GM18526 (cell line): ENCODE results near the gene LFNG.

Source experiments
- POLR2A ChIP-seq: IDR thresholded peaks from 3 replicates; pipeline ENCODE4 v1.6.1; 2011; ENCODE audit not compliant: insufficient read length; ENCODE audit errors: extremely low read depth

Gene LFNG, protein sequence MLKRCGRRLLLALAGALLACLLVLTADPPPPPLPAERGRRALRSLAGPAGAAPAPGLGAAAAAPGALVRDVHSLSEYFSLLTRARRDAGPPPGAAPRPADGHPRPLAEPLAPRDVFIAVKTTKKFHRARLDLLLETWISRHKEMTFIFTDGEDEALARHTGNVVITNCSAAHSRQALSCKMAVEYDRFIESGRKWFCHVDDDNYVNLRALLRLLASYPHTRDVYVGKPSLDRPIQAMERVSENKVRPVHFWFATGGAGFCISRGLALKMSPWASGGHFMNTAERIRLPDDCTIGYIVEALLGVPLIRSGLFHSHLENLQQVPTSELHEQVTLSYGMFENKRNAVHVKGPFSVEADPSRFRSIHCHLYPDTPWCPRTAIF

GRCh38 chr7:2519119-2519930, at the start of gene LFNG:
Gene LFNG, plus strand, starts transcription at chr7:2519774. Its CDS starts 88 bp downstream, at chr7:2519862.
- TF ChIP-seq POLR2A = peak; percentile 94

GRCh38 chr7:2470204-2471021, 49.2 kb upstream of the LFNG start:
- TF ChIP-seq POLR2A = no peak

DNA sequence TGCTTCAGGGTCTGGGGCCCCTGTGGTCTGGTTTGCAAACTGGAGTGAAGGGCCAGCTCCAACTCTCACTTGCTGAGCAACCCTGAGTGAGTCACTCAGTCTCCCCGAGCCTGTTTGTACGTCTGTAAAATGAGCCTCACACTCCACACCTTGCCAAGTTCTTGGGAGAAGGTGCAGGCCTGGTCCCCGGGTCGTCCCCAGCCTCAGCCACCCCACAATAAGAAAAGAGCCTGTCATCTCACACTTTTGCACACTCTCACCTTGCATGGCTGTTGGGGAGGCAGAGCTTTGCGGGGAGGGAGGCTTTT, 48.6 kb upstream of the LFNG start:
- TF ChIP-seq POLR2A = no peak

DNA sequence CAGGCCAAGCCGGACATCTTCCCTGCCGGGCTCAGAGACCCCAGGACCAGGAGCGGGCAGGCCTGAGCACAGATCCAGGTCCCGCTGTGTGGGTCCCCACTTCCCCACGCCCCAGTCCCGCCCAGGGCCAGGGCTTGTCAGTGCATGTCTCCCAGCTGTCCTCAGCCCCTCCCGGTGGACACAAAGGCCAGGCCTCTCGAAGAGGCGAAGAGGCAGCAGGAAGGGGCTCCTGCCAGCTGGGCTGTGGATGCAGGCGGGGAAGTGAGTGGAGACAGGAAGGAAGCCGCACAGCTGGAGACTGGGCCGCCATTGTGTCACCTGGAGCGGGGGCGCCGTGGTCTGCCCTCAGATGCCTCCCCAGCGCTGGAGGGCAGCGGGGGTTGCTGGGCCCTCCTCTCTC, 48.2 kb upstream of the LFNG start:
- no peak for TF ChIP-seq POLR2A

DNA sequence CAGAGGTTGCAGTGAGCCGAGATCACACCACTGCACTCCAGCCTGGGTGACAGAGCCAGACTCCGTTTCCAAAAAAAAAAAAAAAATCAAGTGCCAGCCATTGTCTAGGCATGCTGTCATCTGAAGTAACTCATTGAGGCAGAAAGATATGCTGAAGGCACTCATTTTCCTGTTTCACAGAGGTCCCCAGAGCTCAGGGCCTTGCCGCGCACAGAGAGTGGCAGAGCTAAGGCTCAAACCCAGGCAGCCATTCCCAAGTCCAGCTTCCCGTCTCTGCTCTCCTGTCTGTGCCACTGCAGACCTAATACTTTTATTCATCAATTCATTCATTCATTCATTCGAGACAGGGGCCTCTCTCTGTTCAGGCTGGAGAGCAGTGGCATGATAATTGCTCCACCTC, 46.8 kb upstream of the LFNG start:
- no peak for TF ChIP-seq POLR2A

DNA sequence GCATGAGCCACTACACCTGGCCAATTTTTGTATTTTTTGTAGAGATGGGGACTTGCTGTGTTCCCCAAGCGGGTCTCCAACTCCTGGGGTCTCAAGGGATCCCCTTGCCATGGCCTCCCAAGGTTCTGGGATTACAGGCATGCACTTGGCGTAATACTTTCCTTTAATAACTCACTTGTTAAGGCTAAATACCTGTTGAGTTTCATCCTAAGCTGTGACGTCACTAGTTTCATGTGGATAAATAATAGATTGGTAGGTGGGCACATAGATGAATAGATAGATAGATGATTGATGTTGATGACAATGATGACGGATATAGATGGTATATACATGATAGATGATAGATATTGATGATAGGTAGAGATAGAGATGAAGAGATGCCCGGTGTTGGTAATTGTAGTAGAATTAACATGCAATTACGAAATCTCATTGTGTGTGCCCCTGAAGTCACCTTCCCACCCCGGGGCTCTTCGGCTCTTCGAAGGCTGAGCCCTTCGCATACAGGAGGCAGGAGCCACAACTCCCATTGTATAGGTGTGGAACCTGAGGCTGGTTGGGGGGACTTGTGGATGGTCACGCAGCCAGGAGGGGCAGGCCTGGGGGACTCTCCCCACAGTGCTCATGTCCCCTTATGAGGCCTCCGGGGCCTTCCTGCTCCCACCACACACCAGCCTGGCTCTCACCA, 45.9 kb upstream of the LFNG start:
- TF ChIP-seq POLR2A = no peak

DNA sequence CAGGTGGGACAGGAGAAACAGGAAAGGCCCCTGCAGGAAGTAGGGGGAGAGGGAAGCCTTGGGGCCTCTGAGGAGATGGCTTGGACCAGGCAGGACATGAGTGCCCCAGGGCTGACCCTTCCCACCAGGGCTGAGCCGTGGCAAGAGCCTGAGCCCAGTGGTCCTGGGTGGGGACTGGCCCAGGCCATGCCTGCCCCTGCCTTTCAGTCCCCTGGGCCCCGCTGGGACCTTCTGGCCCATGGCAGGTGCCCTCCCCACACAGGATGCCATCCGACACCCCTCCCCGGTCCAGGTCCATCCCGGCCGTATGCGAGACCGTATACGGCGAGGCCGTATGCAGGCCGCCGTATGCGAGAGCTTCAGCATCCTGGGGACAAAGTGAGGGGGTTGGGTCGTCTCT, 45.4 kb upstream of the LFNG start:
- TF ChIP-seq POLR2A = no peak

- TF ChIP-seq POLR2A = no peak
Measured at GRCh38 chr7:2474813-2475677, 44.5 kb upstream of the LFNG start.

GRCh38 chr7:2475678-2476015, 43.9 kb upstream of the LFNG start:
- no peak for TF ChIP-seq POLR2A

- TF ChIP-seq POLR2A = no peak
Measured at GRCh38 chr7:2476298-2476697, 43.3 kb upstream of the LFNG start, which contains the start of gene GRIFIN. Gene GRIFIN, minus strand, starts transcription at chr7:2476398. Its CDS starts 15 bp downstream, at chr7:2476383.

DNA sequence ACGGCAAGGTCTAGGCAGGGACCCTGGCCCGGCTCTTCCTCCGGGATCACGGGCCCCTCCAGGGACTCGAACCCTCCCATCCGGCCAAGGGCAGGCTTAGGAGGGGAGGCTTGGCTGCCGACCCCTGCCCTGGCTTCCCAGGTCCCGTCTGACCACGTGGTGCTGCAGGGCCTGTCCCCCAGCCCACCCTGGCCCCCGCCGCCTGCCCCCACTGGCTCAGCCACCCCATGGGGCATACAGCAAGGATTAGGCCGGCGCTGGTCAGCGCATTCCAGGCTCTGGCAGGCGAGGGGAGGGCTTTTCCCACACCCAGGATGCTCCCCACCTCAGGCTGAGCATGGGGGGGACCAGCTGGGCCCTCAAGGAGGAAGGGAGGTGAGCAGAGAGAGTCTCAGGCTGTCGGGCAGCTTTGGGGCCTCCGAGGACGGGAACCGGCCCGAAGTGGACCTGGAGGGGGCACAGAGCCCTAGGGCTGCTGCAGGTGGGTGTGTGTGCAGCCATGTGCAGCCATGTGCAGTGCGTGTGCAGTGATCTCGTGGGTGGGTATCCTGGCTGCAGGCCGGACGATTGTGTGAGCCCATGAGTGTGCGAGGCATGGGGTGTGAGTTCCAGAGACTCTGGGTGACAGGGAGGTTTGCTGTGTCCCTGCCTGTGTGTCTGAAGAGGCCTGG, 42.7 kb upstream of the LFNG start:
- TF ChIP-seq POLR2A = no peak

- TF ChIP-seq POLR2A = no peak
Measured at GRCh38 chr7:2477447-2478398, 41.9 kb upstream of the LFNG start.

DNA sequence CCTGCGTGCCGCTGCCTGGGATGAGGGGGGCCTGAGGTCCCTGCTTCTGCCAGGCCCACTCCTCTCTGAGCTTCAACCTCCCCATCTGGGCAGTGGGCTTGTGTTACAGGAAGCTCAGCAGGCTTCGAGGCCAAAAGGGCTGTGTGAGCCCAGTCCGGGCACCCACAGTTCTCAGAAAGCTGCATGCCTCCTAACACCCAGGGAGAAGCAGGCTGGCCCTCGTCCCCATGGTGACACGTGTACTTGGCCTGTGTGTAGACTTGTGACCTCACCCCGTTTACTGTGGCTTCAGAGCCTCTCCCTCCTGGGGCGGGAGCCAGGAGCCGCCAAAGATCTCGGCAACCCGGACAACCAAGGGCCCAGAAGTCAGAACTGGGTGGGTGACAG, 41.2 kb upstream of the LFNG start:
- no peak for TF ChIP-seq POLR2A
